ENCODE measurements around the gene PRPF40A.
A peak's percentile ranks its signal among the peaks of the same experiment; 100 is the strongest.
"Not testable (repeated sequence)": the region's sequence is repeated elsewhere in the genome, so short reads cannot be mapped to it uniquely, and the experiment has no call there.

The PRPF40A gene

GRCh38 chr2:152717228-152718075 is at the start of gene PRPF40A:
Gene PRPF40A (minus strand): TSS chr2:152717461. CDS start chr2:152717439, 22 bp downstream.
- peak; percentile 98 for DNase-seq (ENCODE audit: extremely low read depth in 1 of 2, low read depth in 1 of 2)

GRCh38 chr2:152766928-152767327 is 49.7 kb upstream of the PRPF40A start:
- no peak for DNase-seq (ENCODE audit: extremely low read depth in 1 of 2, low read depth in 1 of 2)

GRCh38 chr2:152763651-152764050 is 46.4 kb upstream of the PRPF40A start:
- no peak for DNase-seq (ENCODE audit: extremely low read depth in 1 of 2, low read depth in 1 of 2)

GRCh38 chr2:152763208-152763607 is 45.9 kb upstream of the PRPF40A start:
- DNase-seq (ENCODE audit: extremely low read depth in 1 of 2, low read depth in 1 of 2), result not testable (repeated sequence)

GRCh38 chr2:152762202-152762601 is 44.9 kb upstream of the PRPF40A start:
- no peak for DNase-seq (ENCODE audit: extremely low read depth in 1 of 2, low read depth in 1 of 2)

GRCh38 chr2:152761214-152761613 is 44.0 kb upstream of the PRPF40A start:
- DNase-seq (ENCODE audit: extremely low read depth in 1 of 2, low read depth in 1 of 2), result no peak

GRCh38 chr2:152759290-152760072 is 42.2 kb upstream of the PRPF40A start:
- DNase-seq (ENCODE audit: extremely low read depth in 1 of 2, low read depth in 1 of 2), result no peak

GRCh38 chr2:152755029-152755428 is 37.8 kb upstream of the PRPF40A start:
- DNase-seq (ENCODE audit: extremely low read depth in 1 of 2, low read depth in 1 of 2), result no peak

- not testable (repeated sequence) for DNase-seq (ENCODE audit: extremely low read depth in 1 of 2, low read depth in 1 of 2)
Observed at GRCh38 chr2:152747751-152748150, 30.5 kb upstream of the PRPF40A start.

GRCh38 chr2:152743002-152743401 is 25.7 kb upstream of the PRPF40A start:
- DNase-seq (ENCODE audit: extremely low read depth in 1 of 2, low read depth in 1 of 2), result no peak

- DNase-seq (ENCODE audit: extremely low read depth in 1 of 2, low read depth in 1 of 2), result no peak
Observed at GRCh38 chr2:152740743-152741328, 23.6 kb upstream of the PRPF40A start.

- DNase-seq (ENCODE audit: extremely low read depth in 1 of 2, low read depth in 1 of 2), result not testable (repeated sequence)
Observed at GRCh38 chr2:152739705-152740104, 22.4 kb upstream of the PRPF40A start.

- no peak for DNase-seq (ENCODE audit: extremely low read depth in 1 of 2, low read depth in 1 of 2)
Observed at GRCh38 chr2:152738438-152738837, 21.2 kb upstream of the PRPF40A start.

GRCh38 chr2:152737509-152737908 is 20.2 kb upstream of the PRPF40A start:
- DNase-seq (ENCODE audit: extremely low read depth in 1 of 2, low read depth in 1 of 2), result not testable (repeated sequence)

- peak in 1 of 2 donors; percentile 6 for DNase-seq (ENCODE audit: extremely low read depth in 1 of 2, low read depth in 1 of 2)
Observed at GRCh38 chr2:152730591-152731333, 13.5 kb upstream of the PRPF40A start.

- DNase-seq (ENCODE audit: extremely low read depth in 1 of 2, low read depth in 1 of 2), result no peak
Observed at GRCh38 chr2:152729844-152730243, 12.6 kb upstream of the PRPF40A start.

GRCh38 chr2:152723918-152724317 is 6.7 kb upstream of the PRPF40A start:
- no peak for DNase-seq (ENCODE audit: extremely low read depth in 1 of 2, low read depth in 1 of 2)

- not testable (repeated sequence) for DNase-seq (ENCODE audit: extremely low read depth in 1 of 2, low read depth in 1 of 2)
Observed at GRCh38 chr2:152722639-152723038, 5.4 kb upstream of the PRPF40A start.

GRCh38 chr2:152720794-152721193 is 3.5 kb upstream of the PRPF40A start:
- DNase-seq (ENCODE audit: extremely low read depth in 1 of 2, low read depth in 1 of 2), result no peak

GRCh38 chr2:152718909-152719645 is 1.8 kb upstream of the PRPF40A start:
- no peak for DNase-seq (ENCODE audit: extremely low read depth in 1 of 2, low read depth in 1 of 2)
